Right lobe of liver (tissue), 4 donors: ENCODE results near the gene TOR4A.

Experiments
- CTCF ChIP-seq, 4 donors: fragments of 200-600 bp in 3 of 4; fragments of 450-650 bp in 1 of 4; IDR thresholded peaks; one replicate each; pipeline versions ENCODE4 v1.5.1 to v1.8.0; 2016 to 2022; ENCODE audit warnings: antibody characterized with exemption in 4 of 4, mild to moderate bottlenecking in 2 of 4
- POLR2A ChIP-seq: fragments of 450-650 bp; IDR thresholded peaks from one replicate; pipeline ENCODE4 v1.6.1; 2017; ENCODE audit warnings: antibody characterized with exemption, mild to moderate bottlenecking
- donor health status: DM: no; HTN: no; CAD: no.
- donor health status: DM: no; HTN: no; CAD: no.
- donor health status: DM: no; HTN: yes; CAD: no.

GRCh38 chr9:137317718-137318511 lies 40.4 kb downstream of the TOR4A start:
- no peak for TF ChIP-seq CTCF (IDR thresholded peaks at IDR 0.05)
- no peak for TF ChIP-seq POLR2A
